GM08714 (cell line): Measurements from ENCODE around the gene MAP3K13.
A peak's percentile ranks its signal among the peaks of the same experiment; 100 is the strongest.
"Not testable (repeated sequence)": the region's sequence is repeated elsewhere in the genome, so short reads cannot be mapped to it uniquely, and the experiment has no call there.

Source experiments
- H3K4me3 ChIP-seq: fragments of 200-500 bp; sonication (Bioruptor generic); 2 replicates; pipeline ENCODE4 v1.5.1; 2014; ENCODE audit warnings: mild to moderate bottlenecking, low read length, inconsistent platforms
- ZNF274 ChIP-seq: IDR thresholded peaks from 2 replicates; pipeline ENCODE4 v1.6.1; 2012; ENCODE audit warnings: mild to moderate bottlenecking, low read depth, low read length

MAP3K13 gene

GRCh38 chr3:185363662-185364203, 797 bp downstream of the MAP3K13 start:
- TF ChIP-seq ZNF274, result no peak
- peak overlapping the region; percentile 100 for H3K4me3 ChIP-seq

GRCh38 chr3:185365291-185366073, 2.5 kb downstream of the MAP3K13 start:
- no peak for TF ChIP-seq ZNF274
- no peak overlapping the region for H3K4me3 ChIP-seq

- H3K4me3 ChIP-seq, result no peak overlapping the region
- TF ChIP-seq ZNF274, result no peak
Observed at GRCh38 chr3:185366074-185366335, 3.1 kb downstream of the MAP3K13 start.

- H3K4me3 ChIP-seq, result no peak overlapping the region
- no peak for TF ChIP-seq ZNF274
Observed at GRCh38 chr3:185366913-185367312, 4.0 kb downstream of the MAP3K13 start.

- not testable (repeated sequence) for H3K4me3 ChIP-seq
Observed at GRCh38 chr3:185370349-185370748, 7.4 kb downstream of the MAP3K13 start.

- no peak overlapping the region for H3K4me3 ChIP-seq
- TF ChIP-seq ZNF274, result no peak
Observed at GRCh38 chr3:185371306-185372074, 8.6 kb downstream of the MAP3K13 start.

GRCh38 chr3:185381320-185382058, 18.6 kb downstream of the MAP3K13 start:
- H3K4me3 ChIP-seq, result no peak overlapping the region
- no peak for TF ChIP-seq ZNF274

- no peak for TF ChIP-seq ZNF274
- no peak overlapping the region for H3K4me3 ChIP-seq
Observed at GRCh38 chr3:185382154-185382553, 19.2 kb downstream of the MAP3K13 start.

- H3K4me3 ChIP-seq, result not testable (repeated sequence)
Observed at GRCh38 chr3:185386515-185386914, 23.6 kb downstream of the MAP3K13 start.

- no peak for TF ChIP-seq ZNF274
- no peak overlapping the region for H3K4me3 ChIP-seq
Observed at GRCh38 chr3:185387646-185388045, 24.7 kb downstream of the MAP3K13 start.

- no peak for TF ChIP-seq ZNF274
Observed at GRCh38 chr3:185393055-185393454, 30.1 kb downstream of the MAP3K13 start.

GRCh38 chr3:185397676-185398075, 34.7 kb downstream of the MAP3K13 start:
- no peak overlapping the region for H3K4me3 ChIP-seq
- TF ChIP-seq ZNF274, result no peak

More at GRCh38 chr3:185393055-185393454, 30.1 kb downstream of the MAP3K13 start:
- H3K4me3 ChIP-seq, result no peak overlapping the region

GRCh38 chr3:185399737-185400667, 37.1 kb downstream of the MAP3K13 start:
- H3K4me3 ChIP-seq, result no peak overlapping the region
- TF ChIP-seq ZNF274, result no peak

GRCh38 chr3:185400866-185401265, 37.9 kb downstream of the MAP3K13 start:
- H3K4me3 ChIP-seq, result no peak overlapping the region
- no peak for TF ChIP-seq ZNF274
